ENCODE data around the gene BRDT.

DNA sequence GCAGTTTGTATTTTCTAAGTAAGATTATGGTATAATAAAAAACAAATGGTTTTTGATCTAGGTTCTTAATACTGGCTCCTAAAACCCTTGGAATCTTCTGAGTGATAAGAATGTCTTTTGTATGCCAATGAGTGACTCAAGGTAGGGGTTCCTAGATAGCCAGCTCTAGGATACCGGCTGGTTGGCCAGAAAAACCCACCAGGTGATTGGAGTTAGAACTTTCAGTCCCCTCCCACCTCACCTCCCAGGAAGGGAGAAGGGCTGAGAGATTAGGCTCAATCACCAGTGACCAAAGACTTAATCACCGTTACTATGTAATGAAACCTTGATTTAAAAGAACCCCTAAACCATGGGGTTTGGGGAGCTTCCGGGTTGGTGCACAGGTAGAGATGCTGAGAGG, 8.7 kb upstream of the BRDT start:
- no peak for TF ChIP-seq EZH2 (IDR thresholded peaks at IDR 0.05; ENCODE audit: borderline replicate concordance, low read depth, low read length, poor library complexity, severe bottlenecking)
- TF ChIP-seq, protein P1, sequence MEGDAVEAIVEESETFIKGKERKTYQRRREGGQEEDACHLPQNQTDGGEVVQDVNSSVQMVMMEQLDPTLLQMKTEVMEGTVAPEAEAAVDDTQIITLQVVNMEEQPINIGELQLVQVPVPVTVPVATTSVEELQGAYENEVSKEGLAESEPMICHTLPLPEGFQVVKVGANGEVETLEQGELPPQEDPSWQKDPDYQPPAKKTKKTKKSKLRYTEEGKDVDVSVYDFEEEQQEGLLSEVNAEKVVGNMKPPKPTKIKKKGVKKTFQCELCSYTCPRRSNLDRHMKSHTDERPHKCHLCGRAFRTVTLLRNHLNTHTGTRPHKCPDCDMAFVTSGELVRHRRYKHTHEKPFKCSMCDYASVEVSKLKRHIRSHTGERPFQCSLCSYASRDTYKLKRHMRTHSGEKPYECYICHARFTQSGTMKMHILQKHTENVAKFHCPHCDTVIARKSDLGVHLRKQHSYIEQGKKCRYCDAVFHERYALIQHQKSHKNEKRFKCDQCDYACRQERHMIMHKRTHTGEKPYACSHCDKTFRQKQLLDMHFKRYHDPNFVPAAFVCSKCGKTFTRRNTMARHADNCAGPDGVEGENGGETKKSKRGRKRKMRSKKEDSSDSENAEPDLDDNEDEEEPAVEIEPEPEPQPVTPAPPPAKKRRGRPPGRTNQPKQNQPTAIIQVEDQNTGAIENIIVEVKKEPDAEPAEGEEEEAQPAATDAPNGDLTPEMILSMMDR (conservative IDR thresholded peaks at IDR 0.05; ENCODE audit: low read depth, low read length): no peak
